A673 (cell line): ENCODE data around the gene CCDC7. TPM values are rescaled to one million over a fixed set of nuclear protein-coding genes. Genes with fewer than 3 reads are reported as not detected.
"Not testable (repeated sequence)": the region's sequence is repeated elsewhere in the genome, so short reads cannot be mapped to it uniquely, and the experiment has no call there.

Experiments used
- BruUV-seq: library from RNA; stranded (reverse); fragments of 400-500 nt; replicated peaks from 2 replicates; lab custom pipeline; 2021; lab: Mats Ljungman, UMichigan
- CTCF ChIA-PET: fragments of 300-600 bp; sonication (Branson Sonifier 250); formaldehyde crosslinking; loops from one replicate; lab custom pipeline; 2022; ENCODE audit warnings: antibody characterized with exemption; lab: Charles Lee
- POLR2A ChIA-PET: fragments of 300-600 bp; sonication (Branson Sonifier 250); formaldehyde crosslinking; loops from one replicate; lab custom pipeline; 2022; ENCODE audit warnings: antibody characterized with exemption; ENCODE audit not compliant: low non-redundant PET; lab: Charles Lee
- DNase-seq: peaks from one replicate; pipeline ENCODE4 v3.0.0-alpha.2; 2015; ENCODE audit warnings: low spot score
- H3K27ac ChIP-seq: fragments of 200-600 bp; sonication (generic); 2 replicates; pipeline ENCODE4 v1.5.1; 2016; ENCODE audit warnings: mixed run types, low read depth, mild to moderate bottlenecking, mixed read lengths, antibody characterized with exemption, low read length; ENCODE audit not compliant: poor library complexity, severe bottlenecking
- H3K27me3 ChIP-seq: fragments of 200-600 bp; sonication (generic); replicated peaks from 2 replicates; pipeline ENCODE4 v1.6.1; 2017; ENCODE audit warnings: mixed run types, low read depth, mild to moderate bottlenecking, mixed read lengths, antibody characterized with exemption, low read length; ENCODE audit not compliant: insufficient read depth, poor library complexity
- H3K36me3 ChIP-seq: fragments of 200-600 bp; sonication (generic); 2 replicates; pipeline ENCODE4 v1.6.1; 2016; ENCODE audit warnings: mixed run types, mild to moderate bottlenecking, mixed read lengths, antibody characterized with exemption, low read length; ENCODE audit not compliant: insufficient read depth, poor library complexity, severe bottlenecking
- H3K4me1 ChIP-seq: fragments of 200-600 bp; sonication (generic); 2 replicates; pipeline ENCODE4 v1.6.1; 2017; ENCODE audit warnings: mixed run types, mild to moderate bottlenecking, mixed read lengths, antibody characterized with exemption, low read length; ENCODE audit not compliant: insufficient read depth, poor library complexity, severe bottlenecking
- H3K4me3 ChIP-seq: fragments of 200-600 bp; sonication (generic); 2 replicates; pipeline ENCODE4 v1.5.1; 2016; ENCODE audit warnings: low read depth, mixed run types, mild to moderate bottlenecking, mixed read lengths, low read length; ENCODE audit not compliant: poor library complexity, severe bottlenecking
- H3K9me3 ChIP-seq: fragments of 200-600 bp; sonication (generic); 2 replicates; pipeline ENCODE4 v1.6.1; 2016; ENCODE audit warnings: mixed run types, low read depth, mild to moderate bottlenecking, mixed read lengths, antibody characterized with exemption, low read length; ENCODE audit not compliant: poor library complexity, severe bottlenecking
- EZH2 ChIP-seq: fragments of 200-600 bp; sonication (generic); IDR thresholded peaks from 2 replicates; pipeline ENCODE4 v1.6.1; 2017; ENCODE audit warnings: borderline replicate concordance, low read depth, mild to moderate bottlenecking, mixed read lengths, antibody characterized with exemption, low read length; ENCODE audit not compliant: poor library complexity, severe bottlenecking
- intact Hi-C: fragments of 100-400 bp; cut with micrococcal nuclease; formaldehyde crosslinking; loops from one replicate; pipeline ENCODE4 v1.10.0; 2022; ENCODE audit not compliant: unreplicated experiment
- total RNA-seq: library from RNA; stranded (reverse); gene quantifications from 2 replicates; pipeline ENCODE4 v1.2.3, GENCODE V29; 2021
- TF ChIP-seq, protein P1 (sequence below): fragments of 300-800, 200-600 bp; sonication (generic); conservative IDR thresholded peaks from 2 replicates; pipeline ENCODE4 v1.5.1; 2017; ENCODE audit warnings: low read depth, mild to moderate bottlenecking, antibody characterized with exemption, low read length, moderate library complexity, mixed read lengths

CCDC7 gene
- total RNA-seq, 1 experiment from 2014 or later, result 16.4 TPM

DNA sequence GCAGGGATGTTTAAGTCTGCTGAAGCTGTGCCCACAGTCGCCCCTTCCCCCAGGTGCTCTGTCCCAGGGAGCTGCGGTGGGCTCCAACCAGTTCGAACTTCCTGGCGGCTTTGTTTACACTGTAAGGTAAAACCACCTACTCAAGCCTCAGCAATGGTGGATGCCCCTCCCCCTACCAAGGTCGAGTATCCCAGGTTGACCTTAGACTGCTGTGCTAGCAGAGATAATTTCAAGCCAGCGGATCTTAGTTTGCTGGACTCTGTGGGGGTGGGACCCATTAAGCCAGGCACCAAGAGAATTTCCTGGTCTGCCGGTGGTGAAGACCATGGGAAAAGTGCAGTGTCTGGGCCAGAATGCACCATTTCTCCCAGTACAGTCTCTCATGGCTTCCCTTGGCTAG, 56.0 kb downstream of the CCDC7 start:
- no peak for DNase-seq
- no peak overlapping the region for H3K27ac ChIP-seq
- no peaks in the 10 kb centered on the region for H3K36me3 ChIP-seq
- no peaks in the 10 kb centered on the region for H3K9me3 ChIP-seq
- ChIA-PET CTCF (no interaction called here), POLR2A (no interaction called here)
- BruUV-seq, result no TSS peak
- TF ChIP-seq, protein P1, sequence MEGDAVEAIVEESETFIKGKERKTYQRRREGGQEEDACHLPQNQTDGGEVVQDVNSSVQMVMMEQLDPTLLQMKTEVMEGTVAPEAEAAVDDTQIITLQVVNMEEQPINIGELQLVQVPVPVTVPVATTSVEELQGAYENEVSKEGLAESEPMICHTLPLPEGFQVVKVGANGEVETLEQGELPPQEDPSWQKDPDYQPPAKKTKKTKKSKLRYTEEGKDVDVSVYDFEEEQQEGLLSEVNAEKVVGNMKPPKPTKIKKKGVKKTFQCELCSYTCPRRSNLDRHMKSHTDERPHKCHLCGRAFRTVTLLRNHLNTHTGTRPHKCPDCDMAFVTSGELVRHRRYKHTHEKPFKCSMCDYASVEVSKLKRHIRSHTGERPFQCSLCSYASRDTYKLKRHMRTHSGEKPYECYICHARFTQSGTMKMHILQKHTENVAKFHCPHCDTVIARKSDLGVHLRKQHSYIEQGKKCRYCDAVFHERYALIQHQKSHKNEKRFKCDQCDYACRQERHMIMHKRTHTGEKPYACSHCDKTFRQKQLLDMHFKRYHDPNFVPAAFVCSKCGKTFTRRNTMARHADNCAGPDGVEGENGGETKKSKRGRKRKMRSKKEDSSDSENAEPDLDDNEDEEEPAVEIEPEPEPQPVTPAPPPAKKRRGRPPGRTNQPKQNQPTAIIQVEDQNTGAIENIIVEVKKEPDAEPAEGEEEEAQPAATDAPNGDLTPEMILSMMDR, result no peak
- no peaks in the 10 kb centered on the region for H3K4me1 ChIP-seq
- no peak overlapping the region for H3K4me3 ChIP-seq
- intact Hi-C loops, result no loop called here
- H3K27me3 ChIP-seq, result no peaks in the 10 kb centered on the region

DNA sequence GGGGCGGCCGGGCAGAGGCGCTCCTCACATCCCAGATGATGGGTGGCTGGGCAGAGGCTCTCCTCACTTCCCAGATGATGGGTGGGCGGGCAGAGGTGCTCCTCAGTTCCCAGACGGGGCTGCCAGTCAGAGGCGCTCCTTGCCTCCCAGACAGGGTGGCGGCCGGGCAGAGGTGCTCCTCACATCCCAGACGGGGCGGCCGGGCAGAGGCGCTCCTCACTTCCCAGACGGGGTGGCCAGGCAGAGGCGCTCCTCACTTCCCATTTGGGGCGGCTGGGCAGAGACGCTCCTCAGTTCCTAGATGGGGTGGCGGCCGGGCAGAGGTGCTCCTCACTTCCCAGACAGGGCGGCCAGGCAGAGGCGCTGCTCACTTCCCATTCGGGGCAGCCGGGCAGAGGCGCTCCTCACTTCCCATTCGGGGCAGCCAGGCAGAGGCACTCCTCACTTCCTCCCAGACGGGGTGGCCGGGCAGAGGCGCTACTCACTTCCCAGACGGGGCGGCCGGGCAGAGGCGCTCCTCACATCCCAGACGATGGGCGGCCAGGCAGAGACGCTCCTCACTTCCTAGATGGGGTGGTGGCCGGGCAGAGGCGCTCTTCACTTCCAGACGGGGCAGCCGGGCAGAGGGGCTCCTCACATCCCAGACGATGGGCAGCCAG, 60.0 kb downstream of the CCDC7 start:
- POLR2A ChIA-PET, BruUV-seq, H3K36me3 ChIP-seq, DNase-seq, H3K9me3 ChIP-seq, H3K27ac ChIP-seq, H3K4me1 ChIP-seq, intact Hi-C loops, H3K4me3 ChIP-seq, H3K27me3 ChIP-seq, CTCF ChIA-PET: not testable (repeated sequence)

DNA sequence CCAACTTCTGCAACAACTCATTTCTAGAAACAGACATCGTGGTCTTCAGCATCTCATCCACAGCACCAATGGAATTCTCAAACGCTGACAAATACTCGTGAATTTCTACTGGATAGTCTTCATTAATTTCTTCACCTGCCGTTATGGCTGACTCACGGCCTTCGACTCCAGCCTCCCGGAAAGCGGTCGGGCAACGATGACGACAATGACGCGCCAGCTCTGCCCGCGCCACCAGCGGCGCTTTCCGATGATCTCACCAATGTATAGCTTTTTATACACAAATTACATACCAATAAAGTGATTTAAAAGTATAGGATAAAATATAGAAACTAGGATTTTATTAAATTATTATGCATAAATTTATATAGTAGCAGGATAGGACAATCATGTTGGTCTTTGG, 65.7 kb downstream of the CCDC7 start:
- H3K9me3 ChIP-seq, result peaks cover 5% of the 10 kb centered on the region
- no TSS peak for BruUV-seq
- H3K27me3 ChIP-seq, result no peaks in the 10 kb centered on the region
- intact Hi-C loops, result no loop called here
- no peak overlapping the region for H3K4me3 ChIP-seq
- no peaks in the 10 kb centered on the region for H3K36me3 ChIP-seq
- ChIA-PET CTCF (no interaction called here), POLR2A (no interaction called here)
- H3K4me1 ChIP-seq, result no peaks in the 10 kb centered on the region
- TF ChIP-seq, protein P1, result no peak
- TF ChIP-seq EZH2, result no peak
- no peak overlapping the region for H3K27ac ChIP-seq
- DNase-seq, result no peak
